ENCODE data around the gene USP4. TPM values are rescaled to one million over a fixed set of nuclear protein-coding genes. Genes with fewer than 3 reads are reported as not detected.
A peak's percentile ranks its signal among the peaks of the same experiment; 100 is the strongest.

The USP4 gene
- total and polyA plus RNA-seq, 2 of the 13 experiments (the other 11 are each of a cell fraction or from before 2014, with no cell fraction given) = 9.2 to 20.8 TPM

GRCh38 chr3:49358217-49358883 lies 18.5 kb upstream of the USP4 start, which contains the start of gene GPX1 (continued):
- peak; percentile 89 for TF ChIP-seq POLR2G (IDR thresholded peaks at IDR 0.05; ENCODE audit: low read depth, low read length)
- TF ChIP-seq ZNF160 (CRISPR knock-in tag; IDR thresholded peaks at IDR 0.05) = peak; percentile 75; the same call in 1 of the 2 replicates
- TF ChIP-seq ZNF768 (CRISPR knock-in tag; IDR thresholded peaks at IDR 0.05) = peak; percentile 50; the same call in 1 of the 2 replicates
- TF ChIP-seq, protein P1, sequence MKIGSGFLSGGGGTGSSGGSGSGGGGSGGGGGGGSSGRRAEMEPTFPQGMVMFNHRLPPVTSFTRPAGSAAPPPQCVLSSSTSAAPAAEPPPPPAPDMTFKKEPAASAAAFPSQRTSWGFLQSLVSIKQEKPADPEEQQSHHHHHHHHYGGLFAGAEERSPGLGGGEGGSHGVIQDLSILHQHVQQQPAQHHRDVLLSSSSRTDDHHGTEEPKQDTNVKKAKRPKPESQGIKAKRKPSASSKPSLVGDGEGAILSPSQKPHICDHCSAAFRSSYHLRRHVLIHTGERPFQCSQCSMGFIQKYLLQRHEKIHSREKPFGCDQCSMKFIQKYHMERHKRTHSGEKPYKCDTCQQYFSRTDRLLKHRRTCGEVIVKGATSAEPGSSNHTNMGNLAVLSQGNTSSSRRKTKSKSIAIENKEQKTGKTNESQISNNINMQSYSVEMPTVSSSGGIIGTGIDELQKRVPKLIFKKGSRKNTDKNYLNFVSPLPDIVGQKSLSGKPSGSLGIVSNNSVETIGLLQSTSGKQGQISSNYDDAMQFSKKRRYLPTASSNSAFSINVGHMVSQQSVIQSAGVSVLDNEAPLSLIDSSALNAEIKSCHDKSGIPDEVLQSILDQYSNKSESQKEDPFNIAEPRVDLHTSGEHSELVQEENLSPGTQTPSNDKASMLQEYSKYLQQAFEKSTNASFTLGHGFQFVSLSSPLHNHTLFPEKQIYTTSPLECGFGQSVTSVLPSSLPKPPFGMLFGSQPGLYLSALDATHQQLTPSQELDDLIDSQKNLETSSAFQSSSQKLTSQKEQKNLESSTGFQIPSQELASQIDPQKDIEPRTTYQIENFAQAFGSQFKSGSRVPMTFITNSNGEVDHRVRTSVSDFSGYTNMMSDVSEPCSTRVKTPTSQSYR (CRISPR knock-in tag; IDR thresholded peaks at IDR 0.05; ENCODE audit: borderline replicate concordance) = peak; percentile 6; the same call in 1 of the 2 replicates
- no peak for TF ChIP-seq TCF7 (IDR thresholded peaks at IDR 0.05; ENCODE audit: low read depth)
- no peak for TF ChIP-seq MBNL3 (CRISPR knock-in tag; conservative IDR thresholded peaks at IDR 0.05)
- peak; percentile 55; the same call in 1 of the 2 replicates for TF ChIP-seq FIP1L1 (IDR thresholded peaks at IDR 0.05; ENCODE audit: borderline replicate concordance, insufficient read depth, low read depth, low read length)
- TF ChIP-seq TFE3 (CRISPR knock-in tag; IDR thresholded peaks at IDR 0.05) = peak; percentile 83
- TF ChIP-seq, protein P2, sequence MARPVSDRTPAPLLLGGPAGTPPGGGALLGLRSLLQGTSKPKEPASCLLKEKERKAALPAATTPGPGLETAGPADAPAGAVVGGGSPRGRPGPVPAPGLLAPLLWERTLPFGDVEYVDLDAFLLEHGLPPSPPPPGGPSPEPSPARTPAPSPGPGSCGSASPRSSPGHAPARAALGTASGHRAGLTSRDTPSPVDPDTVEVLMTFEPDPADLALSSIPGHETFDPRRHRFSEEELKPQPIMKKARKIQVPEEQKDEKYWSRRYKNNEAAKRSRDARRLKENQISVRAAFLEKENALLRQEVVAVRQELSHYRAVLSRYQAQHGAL (CRISPR knock-in tag; IDR thresholded peaks at IDR 0.05; ENCODE audit: not compliant biosample characterization) = no peak
- peak; percentile 30; the same call in 1 of the 2 replicates for TF ChIP-seq NCOR1 (IDR thresholded peaks at IDR 0.05; ENCODE audit: borderline replicate concordance, low read length)
- TF ChIP-seq, protein P3, sequence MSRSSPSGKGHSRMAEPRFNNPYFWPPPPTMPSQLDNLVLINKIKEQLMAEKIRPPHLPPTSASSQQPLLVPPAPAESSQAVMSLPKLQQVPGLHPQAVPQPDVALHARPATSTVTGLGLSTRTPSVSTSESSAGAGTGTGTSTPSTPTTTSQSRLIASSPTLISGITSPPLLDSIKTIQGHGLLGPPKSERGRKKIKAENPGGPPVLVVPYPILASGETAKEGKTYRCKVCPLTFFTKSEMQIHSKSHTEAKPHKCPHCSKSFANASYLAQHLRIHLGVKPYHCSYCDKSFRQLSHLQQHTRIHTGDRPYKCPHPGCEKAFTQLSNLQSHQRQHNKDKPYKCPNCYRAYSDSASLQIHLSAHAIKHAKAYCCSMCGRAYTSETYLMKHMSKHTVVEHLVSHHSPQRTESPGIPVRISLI (CRISPR knock-in tag; IDR thresholded peaks at IDR 0.05; ENCODE audit: borderline replicate concordance) = no peak; the same call in 1 of the 2 replicates
- TF ChIP-seq RORA (CRISPR knock-in tag; IDR thresholded peaks at IDR 0.05) = no peak
- peak; percentile 81; the same call in 1 of the 2 replicates for TF ChIP-seq ZNF800 (CRISPR knock-in tag; IDR thresholded peaks at IDR 0.05)
- TF ChIP-seq MZF1 (CRISPR knock-in tag; IDR thresholded peaks at IDR 0.05; ENCODE audit: borderline replicate concordance) = no peak
- TF ChIP-seq CEBPZ (IDR thresholded peaks at IDR 0.05; ENCODE audit: low read length) = no peak
- no peak for TF ChIP-seq ADNP (CRISPR knock-in tag; IDR thresholded peaks at IDR 0.05)

Data from HepG2 (cell line).